ENCODE results near the gene ESPN. TPM values are rescaled to one million over a fixed set of nuclear protein-coding genes. Genes with fewer than 3 reads are reported as not detected.
A peak's percentile ranks its signal among the peaks of the same experiment; 100 is the strongest.
"Not testable (repeated sequence)": the region's sequence is repeated elsewhere in the genome, so short reads cannot be mapped to it uniquely, and the experiment has no call there.

The ESPN gene
- total RNA-seq, 1 donor from 2014 or later: 0.18 TPM

GRCh38 chr1:6392809-6393399, 31.7 kb upstream of the ESPN start:
- no peaks in the 10 kb centered on the region for H3K36me3 Mint-ChIP-seq (ENCODE audit: low read depth)
- CTCF ChIA-PET: no interaction called here
- H3K27ac Mint-ChIP-seq: peak overlapping the region; percentile 66
- no peak for ATAC-seq (ENCODE audit: low read depth)
- intact Hi-C loops (cut with micrococcal nuclease): loop anchor here (1.0 to 5.0 kb wide), 6 partner anchors 11 to 1569 kb away; partner anchors contain the start of genes PARK7, PHF13 and RPL22
- DNase-seq: no peak
- TF ChIP-seq CTCF (IDR thresholded peaks at IDR 0.05): no peak
- no peaks in the 10 kb centered on the region for H3K9me3 Mint-ChIP-seq
- H3K4me1 Mint-ChIP-seq: peaks cover 22% of the 10 kb centered on the region
- POLR2A ChIA-PET: interaction anchor here (0.9 to 2.2 kb wide), 2 partner anchors 34 to 147 kb away, joined by 3 to 8 read pairs; no protein-coding TSS in a partner anchor
- peak overlapping the region; percentile 87 for H3K4me3 Mint-ChIP-seq
- H3K27me3 Mint-ChIP-seq: no peaks in the 10 kb centered on the region

GRCh38 chr1:6393400-6394187, 31.0 kb upstream of the ESPN start, which contains the start of gene ACOT7:
ACOT7 (minus strand) TSS chr1:6393767; CDS start chr1:6393399, 368 bp downstream.
- DNase-seq: peak; percentile 86
- H3K27ac Mint-ChIP-seq: peak within 1 kb of the TSS; percentile 93
- intact Hi-C loops (cut with micrococcal nuclease): loop anchor here (1.0 to 5.0 kb wide), 6 partner anchors 11 to 1569 kb away; partner anchors contain the start of genes PARK7, PHF13 and RPL22
- ChIA-PET POLR2A (interaction anchor here (0.5 to 2.2 kb wide), 7 partner anchors 10 to 401 kb away, joined by 3 to 8 read pairs (median 5); partner anchors contain the start of genes NPHP4 and RPL22), CTCF (interaction anchor here (0.9 to 1.5 kb wide), 3 partner anchors 9 to 147 kb away, joined by 3 to 5 read pairs (median 4); no protein-coding TSS in a partner anchor)
- H3K4me3 Mint-ChIP-seq: peak within 1 kb of the TSS; percentile 87
- H3K9me3 Mint-ChIP-seq: no peaks in the 10 kb centered on the region
- H3K36me3 Mint-ChIP-seq (ENCODE audit: low read depth): no peaks in the 10 kb centered on the region
- H3K4me1 Mint-ChIP-seq: peaks cover 22% of the 10 kb centered on the region
- ATAC-seq (ENCODE audit: low read depth): peak; percentile 91
- no peaks in the 10 kb centered on the region for H3K27me3 Mint-ChIP-seq
- TF ChIP-seq CTCF (IDR thresholded peaks at IDR 0.05): no peak

GRCh38 chr1:6395130-6395529, 29.4 kb upstream of the ESPN start:
- ATAC-seq (ENCODE audit: low read depth); intact Hi-C loops (cut with micrococcal nuclease); H3K36me3 Mint-ChIP-seq (ENCODE audit: low read depth); H3K9me3 Mint-ChIP-seq; DNase-seq; H3K27me3 Mint-ChIP-seq; H3K27ac Mint-ChIP-seq: not testable (repeated sequence)
- Mint-ChIP-seq H3K4me1 (peaks cover 22% of the 10 kb centered on the region), H3K4me3 (peak overlapping the region; percentile 55)
- ChIA-PET CTCF (interaction anchor here (1.5 kb wide), 2 partner anchors 10 to 149 kb away, joined by 4 to 5 read pairs; no protein-coding TSS in a partner anchor), POLR2A (interaction anchor here (0.7 to 2.2 kb wide), 2 partner anchors 36 to 147 kb away, joined by 3 to 8 read pairs; no protein-coding TSS in a partner anchor)

- H3K27me3 Mint-ChIP-seq; H3K27ac Mint-ChIP-seq; DNase-seq; ATAC-seq (ENCODE audit: low read depth); H3K4me3 Mint-ChIP-seq; POLR2A ChIA-PET; intact Hi-C loops (cut with micrococcal nuclease); H3K9me3 Mint-ChIP-seq; CTCF ChIA-PET; H3K36me3 Mint-ChIP-seq (ENCODE audit: low read depth): not testable (repeated sequence)
- peaks cover 22% of the 10 kb centered on the region for H3K4me1 Mint-ChIP-seq
Measured at GRCh38 chr1:6395781-6396244, 28.8 kb upstream of the ESPN start.

GRCh38 chr1:6396998-6397397, 27.6 kb upstream of the ESPN start:
- DNase-seq (no peak), ATAC-seq (ENCODE audit: low read depth) (no peak)
- ChIA-PET CTCF (no interaction called here), POLR2A (no interaction called here)
- H3K9me3 Mint-ChIP-seq: no peaks in the 10 kb centered on the region
- peaks cover 9% of the 10 kb centered on the region for H3K27me3 Mint-ChIP-seq
- no peak overlapping the region for H3K4me3 Mint-ChIP-seq
- H3K36me3 Mint-ChIP-seq (ENCODE audit: low read depth): no peaks in the 10 kb centered on the region
- TF ChIP-seq CTCF (IDR thresholded peaks at IDR 0.05): no peak
- H3K27ac Mint-ChIP-seq: no peak overlapping the region
- peaks cover 21% of the 10 kb centered on the region for H3K4me1 Mint-ChIP-seq
- intact Hi-C loops (cut with micrococcal nuclease): no loop called here
